ENCODE data around the gene SLIT3.

Gene SLIT3

DNA sequence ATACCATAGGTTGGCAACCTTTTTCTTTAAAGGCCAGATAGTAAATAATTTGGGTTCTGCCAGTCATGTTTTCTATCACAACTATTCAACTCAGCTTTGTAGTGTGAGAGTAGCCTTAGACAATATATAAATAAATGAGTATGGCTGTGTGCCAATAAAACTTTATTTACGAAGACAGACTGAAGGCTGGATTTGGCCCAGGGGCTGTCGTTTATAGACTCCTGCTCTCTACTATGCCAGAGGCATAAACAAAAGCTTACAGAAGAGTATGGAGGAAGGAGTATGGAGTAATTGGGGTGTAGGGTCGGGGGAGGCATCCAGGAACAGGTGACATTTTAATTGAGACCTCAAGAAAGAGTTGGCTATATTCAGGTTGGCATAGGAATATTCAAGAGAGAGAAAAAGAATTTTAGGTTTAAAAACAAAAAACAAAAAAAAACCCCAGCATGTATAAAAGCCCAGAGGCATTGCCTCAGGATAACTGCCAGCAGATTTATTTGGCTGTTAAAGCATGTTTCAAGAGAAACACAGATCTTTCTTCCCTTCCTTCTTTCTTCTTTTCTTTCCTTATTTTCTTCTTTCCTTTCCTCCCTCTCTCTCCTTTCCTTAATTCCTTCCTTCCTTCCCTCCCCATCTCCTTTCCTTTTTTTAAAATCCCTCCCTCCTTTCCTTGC lies 39.9 kb downstream of the SLIT3 start:
- no peak for DNase-seq

DNA sequence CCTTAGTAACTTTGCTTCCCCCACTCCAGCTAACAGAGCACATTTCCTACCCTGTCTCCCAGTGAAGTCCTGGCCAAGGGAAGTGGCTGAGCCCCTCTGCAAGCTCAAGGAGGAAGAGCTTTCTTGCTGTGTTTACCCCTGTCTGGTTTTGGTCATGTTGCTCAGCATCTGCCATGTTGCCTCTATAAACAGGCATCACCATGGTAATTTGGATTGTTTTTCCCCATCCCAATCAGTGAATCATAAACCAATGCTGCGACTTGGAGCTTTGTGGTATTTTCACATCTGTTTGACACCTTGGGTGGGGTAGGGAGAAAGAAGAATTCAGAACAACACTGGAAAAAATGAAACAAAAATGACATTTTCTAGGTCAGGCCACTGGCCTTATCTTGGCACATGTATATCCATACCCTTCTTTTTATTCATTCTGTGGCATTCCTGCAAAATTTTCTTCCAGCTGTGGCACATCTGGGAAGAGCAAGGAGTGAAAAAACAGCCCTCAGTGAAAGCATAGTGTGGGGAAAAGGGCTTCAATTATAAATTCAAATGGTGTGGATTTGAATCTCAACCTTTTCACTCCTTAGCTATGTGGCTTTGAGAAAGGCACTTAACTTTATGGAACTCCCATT lies 42.5 kb downstream of the SLIT3 start:
- DNase-seq, result no peak

DNA sequence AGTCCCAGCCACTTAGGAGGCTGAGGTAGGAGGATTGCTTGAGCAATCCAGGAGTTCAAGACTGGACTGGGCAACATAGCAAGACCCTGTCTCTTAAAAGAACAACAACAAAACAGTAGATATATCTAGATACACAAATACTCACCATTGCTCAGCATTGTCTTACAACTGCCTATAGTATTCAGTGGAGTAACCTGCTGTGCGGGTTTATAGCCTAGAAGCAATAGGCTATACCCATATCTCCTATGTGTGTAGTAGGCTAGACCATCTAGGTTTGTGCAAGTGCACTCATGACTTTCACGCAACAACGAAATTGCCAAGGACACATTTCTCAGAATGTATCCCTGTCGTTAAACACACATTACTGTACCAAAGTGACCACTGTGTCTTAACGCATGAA lies 44.7 kb downstream of the SLIT3 start:
- DNase-seq, result no peak

DNA sequence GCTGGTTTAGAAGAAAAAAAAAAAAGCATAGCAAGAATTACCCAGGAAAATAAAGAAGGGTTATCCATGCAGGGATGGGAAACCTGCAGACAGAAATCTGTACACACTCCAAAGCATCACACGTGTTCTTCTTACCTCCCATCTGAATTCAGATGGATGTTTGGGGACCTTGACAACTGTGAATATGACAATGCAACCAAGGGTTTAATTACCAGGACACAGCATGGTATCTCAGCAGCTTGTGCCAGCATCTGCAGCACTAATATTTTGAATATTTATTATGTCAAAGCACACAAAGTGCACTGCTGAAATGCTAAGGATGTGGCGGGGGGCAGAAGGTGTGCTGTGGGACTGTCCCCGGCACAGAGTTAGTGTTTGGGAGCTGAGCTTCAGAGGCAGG lies 47.9 kb downstream of the SLIT3 start:
- DNase-seq, result no peak

DNA sequence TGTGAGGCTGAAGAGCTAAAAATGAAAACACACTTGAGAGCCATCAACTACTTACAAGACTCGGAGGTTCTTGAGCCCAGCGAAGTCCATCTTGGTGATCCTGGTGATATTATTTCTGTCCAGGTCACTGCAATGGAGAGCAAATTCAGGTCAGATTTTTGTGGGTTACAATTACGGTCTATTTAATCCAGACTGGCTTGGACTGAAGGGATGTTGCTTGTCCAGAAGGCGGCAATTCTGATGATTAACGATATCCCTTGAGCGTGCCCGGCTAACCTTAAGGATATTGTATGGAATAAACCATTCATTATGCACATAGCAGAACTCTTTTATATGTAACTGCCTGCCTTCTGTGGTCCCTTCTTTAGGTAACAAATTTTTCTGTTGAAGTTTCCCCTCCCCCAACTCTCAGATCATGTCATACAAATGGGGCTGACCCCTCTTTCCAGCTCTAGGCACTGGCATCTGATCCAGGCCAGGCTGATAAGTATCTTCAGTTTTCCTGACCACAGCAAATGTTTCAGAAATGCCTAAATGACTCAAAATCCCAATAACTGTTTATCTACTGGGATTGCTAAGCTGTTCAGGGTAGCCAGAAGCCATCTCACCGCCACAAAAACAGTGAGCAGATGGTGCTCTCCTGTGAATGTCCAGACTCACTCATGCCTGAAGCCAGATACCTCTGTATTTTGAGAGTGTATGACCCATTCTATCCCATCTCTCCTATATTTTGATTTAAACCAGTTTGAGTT lies 49.4 kb downstream of the SLIT3 start:
- no peak for DNase-seq

GRCh38 chr5:169250887-169251286 lies 50.1 kb downstream of the SLIT3 start:
- DNase-seq, result no peak

- no peak for DNase-seq
These were observed 51.9 kb downstream of the SLIT3 start for GRCh38 chr5:169248996-169249395.

- no peak for DNase-seq
These were observed 52.4 kb downstream of the SLIT3 start for GRCh38 chr5:169248550-169248949.

DNA sequence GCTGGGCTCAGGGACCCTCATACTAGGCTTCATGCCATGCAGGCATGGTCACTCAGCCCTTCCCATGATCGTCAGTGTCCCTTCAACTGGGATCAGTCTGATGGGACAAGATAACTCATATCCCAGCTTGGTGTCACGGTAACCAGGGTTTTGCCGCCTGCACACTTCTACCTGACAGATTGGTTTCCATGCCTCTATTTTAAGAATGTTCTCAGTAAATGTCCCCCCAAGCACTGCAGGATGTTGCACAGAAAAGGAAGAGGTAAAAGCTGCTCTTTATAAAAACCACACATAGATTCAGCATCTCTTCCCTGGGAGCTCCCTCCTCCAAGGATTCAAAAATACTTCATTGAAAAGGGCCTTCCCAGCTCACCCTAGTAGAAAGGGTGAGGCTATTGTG lies 56.1 kb downstream of the SLIT3 start:
- no peak for DNase-seq

- DNase-seq, result no peak
These were observed 57.1 kb downstream of the SLIT3 start for GRCh38 chr5:169243651-169244422.

GRCh38 chr5:169242849-169243186 lies 58.1 kb downstream of the SLIT3 start:
- DNase-seq, result no peak

DNA sequence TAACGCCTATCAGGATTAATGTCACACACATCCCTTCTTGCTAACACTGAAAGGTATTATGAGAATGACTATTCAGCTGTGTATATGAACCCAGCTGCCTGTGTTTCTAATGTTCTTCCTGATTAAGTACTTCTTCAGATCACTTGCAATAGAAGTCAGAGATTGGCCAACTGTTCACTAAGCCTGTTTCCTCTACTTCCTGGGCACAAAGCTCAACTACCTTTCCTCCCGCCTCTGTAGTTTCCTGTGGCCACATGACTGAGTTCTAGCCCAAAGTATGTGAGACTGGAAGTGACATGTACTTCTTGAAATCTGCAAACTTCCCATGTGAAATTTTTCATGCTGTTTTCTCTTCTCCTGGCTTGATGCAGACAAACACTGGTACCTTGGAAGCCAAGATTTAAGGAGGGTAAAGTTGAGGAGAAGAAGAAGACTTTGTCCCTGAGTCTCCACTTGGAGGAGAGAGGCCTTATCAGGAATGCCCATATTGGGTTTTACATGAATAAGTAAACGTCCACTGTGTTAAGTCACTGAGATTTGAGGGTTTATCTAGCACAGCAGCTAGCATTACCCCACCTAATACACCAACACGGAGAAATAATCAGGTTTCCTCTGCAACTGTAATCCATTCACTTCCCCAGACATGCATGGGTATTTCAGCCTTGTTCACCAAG lies 58.6 kb downstream of the SLIT3 start:
- no peak for DNase-seq

DNA sequence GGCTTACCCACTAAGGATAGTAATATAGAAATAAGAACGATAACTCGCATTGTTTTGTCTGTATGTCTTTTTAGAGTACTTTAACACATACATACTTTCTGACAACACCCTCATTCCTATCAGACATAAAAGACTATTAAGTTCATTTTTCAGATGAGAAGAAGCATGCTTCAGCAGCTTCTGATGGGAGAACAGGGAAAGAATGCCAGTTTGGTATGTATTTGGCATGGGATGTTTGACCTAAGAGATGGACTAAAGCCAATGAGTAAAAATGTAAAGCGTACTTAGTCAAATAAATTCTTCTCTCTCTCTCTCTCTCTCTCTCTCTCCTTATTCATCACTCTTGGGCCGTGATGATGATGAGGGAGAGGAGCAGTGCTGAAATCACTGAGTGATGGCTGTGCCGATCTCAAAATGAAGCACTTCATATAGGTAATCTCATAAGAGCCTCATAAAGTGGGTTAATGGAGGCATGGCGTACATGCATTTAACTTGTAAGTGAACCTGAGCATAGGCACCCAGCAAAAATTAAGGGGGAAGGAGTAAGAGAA lies 71.5 kb downstream of the SLIT3 start:
- no peak for DNase-seq

DNA sequence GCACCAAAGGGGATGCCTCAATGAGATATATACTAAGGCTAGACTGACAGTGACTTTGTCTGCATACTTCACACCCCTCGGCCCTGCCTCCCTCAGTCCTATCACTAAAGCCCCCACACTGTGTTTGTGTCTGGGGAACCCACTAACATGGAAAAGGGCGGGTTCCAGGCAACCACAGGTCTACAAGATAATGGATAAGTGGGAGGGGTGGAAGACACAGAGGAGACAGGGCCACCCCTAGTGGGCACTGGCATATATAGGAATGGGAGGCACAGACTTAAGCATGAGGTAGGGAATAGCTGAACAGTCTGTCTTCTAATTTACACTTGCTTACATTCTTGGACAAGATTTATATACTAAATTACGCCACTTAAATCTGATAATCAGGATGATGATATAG lies 74.0 kb downstream of the SLIT3 start:
- no peak for DNase-seq

DNA sequence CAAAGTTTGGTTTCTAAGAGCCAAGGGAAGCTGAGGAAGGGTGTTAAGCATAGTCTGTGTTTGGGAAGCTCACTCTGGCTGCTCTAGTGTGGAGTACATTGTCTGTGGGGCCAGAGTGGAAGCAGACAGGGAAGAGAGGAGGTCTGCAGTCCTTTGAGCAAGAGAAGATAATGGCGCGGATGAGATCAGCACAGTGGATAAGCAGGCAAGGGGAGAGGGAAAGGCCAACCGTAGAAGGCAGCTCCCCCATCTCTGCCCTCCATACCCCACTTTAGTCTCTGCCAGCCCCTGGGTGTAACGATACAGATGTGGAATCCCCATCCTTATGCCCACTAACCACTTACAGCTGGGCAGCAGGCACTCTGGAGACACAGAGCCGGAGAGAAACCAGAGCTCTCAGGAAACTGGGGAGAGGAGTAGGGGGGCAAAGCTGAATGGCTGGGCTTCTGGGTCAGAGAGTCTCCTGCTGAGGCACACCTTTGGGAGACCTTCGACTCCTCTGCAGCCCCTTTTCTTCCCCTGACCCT lies 75.0 kb downstream of the SLIT3 start:
- DNase-seq, result no peak

- no peak for DNase-seq
These were observed 77.4 kb downstream of the SLIT3 start for GRCh38 chr5:169223595-169223953.

GRCh38 chr5:169222934-169223594 lies 77.9 kb downstream of the SLIT3 start:
- no peak for DNase-seq

DNA sequence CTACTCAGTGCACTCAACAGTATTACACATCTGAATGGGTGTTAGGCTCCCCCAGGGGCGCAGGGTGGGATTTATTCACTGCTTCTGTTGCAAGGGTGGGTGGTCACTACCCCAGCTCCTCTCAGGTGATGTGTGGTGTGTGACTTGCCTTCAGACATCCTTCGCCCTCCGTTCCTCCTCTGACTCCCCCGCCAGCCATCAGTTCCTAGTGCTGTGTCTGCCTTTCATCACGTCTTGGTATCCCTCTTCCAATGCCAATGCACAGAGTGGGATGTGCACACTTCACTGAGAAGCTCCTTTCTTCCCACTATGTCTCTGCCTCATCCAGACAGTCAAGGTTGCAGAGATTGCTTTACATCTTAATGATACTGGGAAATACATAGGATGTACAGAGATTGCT lies 79.4 kb downstream of the SLIT3 start:
- no peak for DNase-seq

- no peak for DNase-seq
These were observed 81.0 kb downstream of the SLIT3 start for GRCh38 chr5:169219961-169220360.

DNA sequence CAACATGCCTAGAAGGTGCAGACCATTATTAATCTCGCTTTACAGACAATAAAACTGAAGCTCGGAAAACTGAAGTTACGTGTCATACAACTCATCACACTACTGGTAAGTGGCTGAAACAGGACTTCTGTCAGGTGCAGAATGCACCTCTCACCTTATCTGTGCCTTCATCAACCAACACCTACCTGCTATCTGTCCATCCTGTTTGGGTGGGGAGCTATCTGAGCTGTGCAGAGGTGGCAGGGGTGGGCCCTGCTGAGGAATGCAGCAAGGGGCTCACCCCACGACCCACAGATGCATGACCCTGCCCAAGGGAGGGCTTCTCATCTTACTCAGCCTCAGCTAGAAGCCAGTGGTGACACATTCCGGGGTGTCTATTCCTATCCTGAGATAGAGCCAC lies 81.6 kb downstream of the SLIT3 start:
- DNase-seq, result no peak

GRCh38 chr5:169218861-169219260 lies 82.1 kb downstream of the SLIT3 start:
- DNase-seq, result no peak

DNA sequence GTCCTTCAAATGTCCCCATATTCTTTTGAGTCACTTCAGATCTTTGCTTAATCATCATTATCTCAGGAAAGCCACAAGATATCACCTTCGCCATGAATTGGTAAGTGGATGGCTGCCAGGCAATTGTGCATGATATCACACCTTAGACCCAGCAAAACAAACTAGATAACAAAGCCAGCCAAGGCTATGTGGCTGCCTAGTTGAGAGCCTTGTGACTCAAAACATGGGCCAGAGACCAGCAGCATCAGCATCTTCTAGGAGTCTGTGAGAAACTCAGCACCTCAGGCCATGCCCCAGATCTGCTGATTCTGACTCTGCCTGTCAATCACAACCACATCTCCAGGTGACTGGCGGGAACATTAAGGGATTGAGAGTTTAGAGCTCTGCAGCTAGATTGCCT lies 82.8 kb downstream of the SLIT3 start:
- no peak for DNase-seq
